ENCODE measurements around the gene C3orf62.
"Not testable (repeated sequence)": the region's sequence is repeated elsewhere in the genome, so short reads cannot be mapped to it uniquely, and the experiment has no call there.

The C3orf62 gene

GRCh38 chr3:49222002-49222401, 55.0 kb downstream of the C3orf62 start:
- no peak for DNase-seq
- H3K27me3 ChIP-seq: no peaks in the 10 kb centered on the region
- H3K27ac ChIP-seq: no peak overlapping the region
- H3K9me3 ChIP-seq: no peaks in the 10 kb centered on the region
- intact Hi-C loops (cut with DNase I; ENCODE audit: low total_unique reads): no loop called here
- H3K4me3 ChIP-seq: no peak overlapping the region
- no peak for TF ChIP-seq CTCF (IDR thresholded peaks at IDR 0.05)
- no peaks in the 10 kb centered on the region for H3K36me3 ChIP-seq
- peaks cover 0 to 15% (median 7%) of the 10 kb centered on the region in 4 donors for H3K4me1 ChIP-seq

DNA sequence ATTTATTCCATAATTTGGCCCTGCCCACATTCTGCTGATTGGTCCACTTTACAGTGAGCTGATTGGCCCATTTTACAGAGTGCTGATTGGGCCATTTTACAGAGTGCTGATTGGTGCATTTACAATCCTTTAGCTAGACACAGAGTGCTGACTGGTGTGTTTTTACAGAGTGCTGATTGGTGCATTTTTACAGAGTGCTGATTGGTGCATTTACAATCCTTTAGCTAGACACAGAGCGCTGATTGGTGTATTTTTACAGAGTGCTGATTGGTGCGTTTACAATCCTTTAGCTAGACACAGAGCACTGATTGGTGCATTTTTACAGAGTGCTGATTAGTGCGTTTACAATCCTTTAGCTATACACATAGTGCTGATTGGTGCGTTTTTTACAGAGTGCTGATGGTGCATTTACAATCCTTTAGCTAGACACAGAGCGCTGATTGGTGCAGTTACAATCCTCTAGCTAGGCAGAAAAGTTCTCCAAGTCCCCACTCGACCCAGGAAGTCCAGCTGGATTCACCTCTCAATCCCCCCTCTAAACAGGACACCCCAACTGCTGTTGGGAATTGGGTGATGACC, 56.0 kb downstream of the C3orf62 start:
- peaks cover 0 to 15% (median 7%) of the 10 kb centered on the region in 4 donors for H3K4me1 ChIP-seq
- H3K36me3 ChIP-seq; H3K9me3 ChIP-seq; H3K27me3 ChIP-seq; DNase-seq; H3K27ac ChIP-seq; H3K4me3 ChIP-seq; intact Hi-C loops (cut with DNase I; ENCODE audit: low total_unique reads): not testable (repeated sequence)

GRCh38 chr3:49219132-49219531, 57.9 kb downstream of the C3orf62 start:
- Histone ChIP-seq H3K27ac (peak overlapping the region in 1 of 2 donors; percentile 57), H3K36me3 (no peaks in the 10 kb centered on the region), H3K4me3 (no peak overlapping the region), H3K4me1 (peaks cover 0 to 15% (median 7%) of the 10 kb centered on the region in 4 donors), H3K9me3 (no peaks in the 10 kb centered on the region), H3K27me3 (no peaks in the 10 kb centered on the region)
- no peak for TF ChIP-seq CTCF (IDR thresholded peaks at IDR 0.05)
- no peak for DNase-seq
- intact Hi-C loops (cut with DNase I; ENCODE audit: low total_unique reads): no loop called here
